Measurements from ENCODE around the gene CBARP.
"Not testable (repeated sequence)": the region's sequence is repeated elsewhere in the genome, so short reads cannot be mapped to it uniquely, and the experiment has no call there.

The CBARP gene

GRCh38 chr19:1206150-1206863 is 31.5 kb downstream of the CBARP start:
- Histone ChIP-seq H3K4me3 (peak overlapping the region; percentile 85 to 99 (median 94)), H3K9ac (peak overlapping the region; percentile 94 to 99 (median 98)), H3K36me3 (peaks cover 10 to 35% (median 25%) of the 10 kb centered on the region in 11 experiments; a peak in 21 of 22 replicates), H3K27ac (peak overlapping the region; percentile 86 to 96 (median 95)), H3K4me2 (peak overlapping the region; percentile 85 to 100 (median 98)), H3K4me1 (peaks cover 59 to 66% (median 63%) of the 10 kb centered on the region in 10 experiments), H3K27me3 (no peaks in the 10 kb centered on the region), H3K9me3 (replicated peaks in 1 of 11) (no peaks in the 10 kb centered on the region), H4K20me1 (peaks cover 38 to 54% (median 52%) of the 10 kb centered on the region in 11 experiments)
- no peak for TF ChIP-seq Cebpa-rat (IDR thresholded peaks at IDR 0.05)

GRCh38 chr19:1205114-1206099 is 32.4 kb downstream of the CBARP start, which contains the start of gene STK11:
Gene STK11, plus strand, starts transcription at chr19:1205778. Its CDS starts 1,136 bp downstream, at chr19:1206914.
- Histone ChIP-seq H3K36me3 (peaks cover 8 to 26% (median 17%) of the 10 kb centered on the region in 11 experiments; a peak in 20 of 22 replicates), H3K4me2 (peak within 1 kb of the TSS; percentile 86 to 100 (median 98)), H4K20me1 (peaks cover 35 to 45% (median 43%) of the 10 kb centered on the region in 11 experiments), H3K9ac (peak within 1 kb of the TSS; percentile 94 to 99 (median 98)), H3K4me3 (peak within 1 kb of the TSS; percentile 85 to 99 (median 94)), H3K9me3 (replicated peaks in 1 of 11) (no peaks in the 10 kb centered on the region), H3K27me3 (no peaks in the 10 kb centered on the region), H3K4me1 (peaks cover 51 to 57% (median 54%) of the 10 kb centered on the region in 10 experiments), H3K27ac (peak within 1 kb of the TSS; percentile 86 to 96 (median 95))
- no peak for TF ChIP-seq Cebpa-rat (IDR thresholded peaks at IDR 0.05)

GRCh38 chr19:1200614-1201013 is 37.2 kb downstream of the CBARP start:
- H3K4me3 ChIP-seq; H3K27ac ChIP-seq; H3K36me3 ChIP-seq; H3K27me3 ChIP-seq; H4K20me1 ChIP-seq; H3K9ac ChIP-seq; H3K4me2 ChIP-seq; H3K9me3 ChIP-seq (replicated peaks in 1 of 11): not testable (repeated sequence)
- peaks cover 26 to 30% (median 27%) of the 10 kb centered on the region in 10 experiments for H3K4me1 ChIP-seq

- TF ChIP-seq Cebpa-rat (IDR thresholded peaks at IDR 0.05), result no peak
Measured at GRCh38 chr19:1199531-1199930, 38.3 kb downstream of the CBARP start.

GRCh38 chr19:1189419-1189818 is 48.4 kb downstream of the CBARP start:
- H4K20me1 ChIP-seq, result no peaks in the 10 kb centered on the region
- peak overlapping the region in 8 of 11 experiments; percentile 13 to 48 (median 43); a peak in 9 of 22 replicates for H3K4me2 ChIP-seq
- peak overlapping the region in 2 of 11 experiments; percentile 5 to 27; a peak in 3 of 22 replicates for H3K9ac ChIP-seq
- H3K27ac ChIP-seq, result peak overlapping the region in 3 of 11 experiments; percentile 48 to 65 (median 52); a peak in 3 of 22 replicates
- H3K36me3 ChIP-seq, result no peaks in the 10 kb centered on the region
- no peak for TF ChIP-seq Cebpa-rat (IDR thresholded peaks at IDR 0.05)
- no peaks in the 10 kb centered on the region for H3K27me3 ChIP-seq
- peaks cover 6 to 36% (median 25%) of the 10 kb centered on the region in 10 experiments; a peak in 19 of 20 replicates for H3K4me1 ChIP-seq
- no peaks in the 10 kb centered on the region for H3K9me3 ChIP-seq (replicated peaks in 1 of 11)
- H3K4me3 ChIP-seq, result no peak overlapping the region

More at GRCh38 chr19:1199531-1199930, 38.3 kb downstream of the CBARP start:
- Histone ChIP-seq H3K27ac (no peak overlapping the region), H3K36me3 (no peaks in the 10 kb centered on the region), H3K4me2 (no peak overlapping the region), H3K27me3 (no peaks in the 10 kb centered on the region), H3K9ac (no peak overlapping the region), H3K4me3 (no peak overlapping the region), H3K4me1 (peaks cover 19 to 22% (median 20%) of the 10 kb centered on the region in 10 experiments), H4K20me1 (no peaks in the 10 kb centered on the region), H3K9me3 (replicated peaks in 1 of 11) (no peaks in the 10 kb centered on the region)

GRCh38 chr19:1183543-1184172 is 54.1 kb downstream of the CBARP start:
- H3K4me3 ChIP-seq, result no peak overlapping the region
- peak overlapping the region in 9 of 11 experiments; percentile 1 to 99 (median 23); a peak in 14 of 22 replicates for H3K4me2 ChIP-seq
- H3K36me3 ChIP-seq, result no peaks in the 10 kb centered on the region
- H3K4me1 ChIP-seq, result peaks cover 13 to 70% (median 50%) of the 10 kb centered on the region in 10 experiments
- no peaks in the 10 kb centered on the region for H3K27me3 ChIP-seq
- no peak for TF ChIP-seq Cebpa-rat (IDR thresholded peaks at IDR 0.05)
- peak overlapping the region in 2 of 11 experiments; percentile 9 to 32; a peak in 2 of 22 replicates for H3K9ac ChIP-seq
- no peaks in the 10 kb centered on the region for H4K20me1 ChIP-seq
- H3K9me3 ChIP-seq (replicated peaks in 1 of 11), result no peaks in the 10 kb centered on the region
- no peak overlapping the region; a peak in 1 of 22 replicates for H3K27ac ChIP-seq

GRCh38 chr19:1182727-1183126 is 55.1 kb downstream of the CBARP start:
- H3K9ac ChIP-seq, result no peak overlapping the region; a peak in 1 of 22 replicates
- TF ChIP-seq Cebpa-rat (IDR thresholded peaks at IDR 0.05), result no peak
- no peaks in the 10 kb centered on the region for H4K20me1 ChIP-seq
- H3K9me3 ChIP-seq (replicated peaks in 1 of 11), result no peaks in the 10 kb centered on the region
- H3K4me3 ChIP-seq, result no peak overlapping the region
- no peak overlapping the region for H3K27ac ChIP-seq
- no peaks in the 10 kb centered on the region for H3K36me3 ChIP-seq
- no peaks in the 10 kb centered on the region for H3K27me3 ChIP-seq
- H3K4me2 ChIP-seq, result peak overlapping the region in 6 of 11 experiments; percentile 1 to 99 (median 60); a peak in 4 of 22 replicates
- peaks cover 16 to 79% (median 59%) of the 10 kb centered on the region in 10 experiments for H3K4me1 ChIP-seq

- TF ChIP-seq Cebpa-rat (IDR thresholded peaks at IDR 0.05), result no peak
- H3K4me2 ChIP-seq, result peak overlapping the region in 8 of 11 experiments; percentile 85 to 99 (median 98); a peak in 15 of 22 replicates
- H3K4me3 ChIP-seq, result no peak overlapping the region
- H3K9me3 ChIP-seq (replicated peaks in 1 of 11), result no peaks in the 10 kb centered on the region
- H3K36me3 ChIP-seq, result no peaks in the 10 kb centered on the region
- peaks cover 23 to 86% (median 65%) of the 10 kb centered on the region in 10 experiments for H3K4me1 ChIP-seq
- no peaks in the 10 kb centered on the region for H3K27me3 ChIP-seq
- H3K9ac ChIP-seq, result peak overlapping the region in 8 of 11 experiments; percentile 4 to 74 (median 70); a peak in 9 of 22 replicates
- no peaks in the 10 kb centered on the region for H4K20me1 ChIP-seq
- peak overlapping the region in 9 of 11 experiments; percentile 25 to 86 (median 83); a peak in 16 of 22 replicates for H3K27ac ChIP-seq
Measured at GRCh38 chr19:1182068-1182467, 55.7 kb downstream of the CBARP start.
